WTC11 (cell line): ENCODE measurements around the gene MRAS.

Experiments used
- ATF6 ChIP-seq: sonication (generic); formaldehyde crosslinking; IDR thresholded peaks from 2 replicates; pipeline ENCODE4 v1.8.1; 2023; ENCODE audit warnings: mild to moderate bottlenecking, missing genetic modification reagents
- CBFB ChIP-seq: sonication (generic); formaldehyde crosslinking; IDR thresholded peaks from 2 replicates; pipeline ENCODE4 v1.8.1; 2022; ENCODE audit warnings: mild to moderate bottlenecking, low read depth, missing genetic modification reagents
- CREM ChIP-seq: sonication (generic); formaldehyde crosslinking; IDR thresholded peaks from 2 replicates; pipeline ENCODE4 v1.8.1; 2022; ENCODE audit warnings: mild to moderate bottlenecking, missing genetic modification reagents, moderate library complexity
- CTCF ChIP-seq: fragments of 200-600 bp; IDR thresholded peaks from 2 replicates; pipeline ENCODE4 v1.8.0; 2022; ENCODE audit warnings: antibody characterized with exemption
- ESRRA ChIP-seq: sonication (generic); formaldehyde crosslinking; IDR thresholded peaks from 2 replicates; pipeline ENCODE4 v1.8.1; 2022; ENCODE audit warnings: mild to moderate bottlenecking, missing genetic modification reagents, borderline replicate concordance
- SP1 ChIP-seq: sonication (generic); formaldehyde crosslinking; conservative IDR thresholded peaks from 2 replicates; pipeline ENCODE4 v1.8.1; 2022; ENCODE audit warnings: missing genetic modification reagents
- USF2 ChIP-seq: sonication (generic); formaldehyde crosslinking; IDR thresholded peaks from 2 replicates; pipeline ENCODE4 v1.8.1; 2023; ENCODE audit warnings: mild to moderate bottlenecking, missing genetic modification reagents, moderate library complexity
- ZNF121 ChIP-seq: sonication (generic); formaldehyde crosslinking; IDR thresholded peaks from 2 replicates; pipeline ENCODE4 v1.8.0; 2023; ENCODE audit warnings: missing genetic modification reagents
- TF ChIP-seq, protein P1 (sequence below): sonication (generic); formaldehyde crosslinking; IDR thresholded peaks from 2 replicates; pipeline ENCODE4 v1.8.0; 2022; ENCODE audit warnings: missing genetic modification reagents
- TF ChIP-seq, protein P2 (sequence below): sonication (generic); formaldehyde crosslinking; IDR thresholded peaks from 2 replicates; pipeline ENCODE4 v1.8.0; 2022; ENCODE audit warnings: mild to moderate bottlenecking, missing genetic modification reagents

DNA sequence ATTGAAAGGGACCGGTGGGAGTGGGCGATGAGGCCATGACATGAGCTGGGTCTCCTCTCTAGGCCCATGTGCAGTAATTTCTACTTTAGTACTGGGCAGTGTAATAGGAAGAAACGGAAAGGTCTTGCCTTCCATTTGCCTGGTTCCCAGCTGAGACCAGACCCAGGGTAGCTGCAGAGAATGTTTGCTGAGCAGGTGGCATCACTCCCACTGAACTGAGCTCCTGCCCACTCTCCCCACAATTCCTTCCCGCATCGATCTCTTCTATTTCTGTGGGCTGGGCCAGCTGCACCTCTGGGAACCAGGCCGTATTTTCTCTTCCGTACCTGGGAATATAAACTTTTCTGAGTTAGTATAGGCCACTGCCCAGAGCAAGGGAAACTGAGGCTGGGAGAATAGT lies 101.8 kb downstream of the MRAS start:
- TF ChIP-seq CTCF (no peak), SP1 (CRISPR knock-in tag) (no peak), USF2 (CRISPR knock-in tag) (no peak), ZNF121 (CRISPR knock-in tag) (no peak), CREM (CRISPR knock-in tag) (no peak), CBFB (CRISPR knock-in tag) (no peak), ATF6 (CRISPR knock-in tag) (no peak), ESRRA (CRISPR knock-in tag) (no peak)
- TF ChIP-seq, protein P1, sequence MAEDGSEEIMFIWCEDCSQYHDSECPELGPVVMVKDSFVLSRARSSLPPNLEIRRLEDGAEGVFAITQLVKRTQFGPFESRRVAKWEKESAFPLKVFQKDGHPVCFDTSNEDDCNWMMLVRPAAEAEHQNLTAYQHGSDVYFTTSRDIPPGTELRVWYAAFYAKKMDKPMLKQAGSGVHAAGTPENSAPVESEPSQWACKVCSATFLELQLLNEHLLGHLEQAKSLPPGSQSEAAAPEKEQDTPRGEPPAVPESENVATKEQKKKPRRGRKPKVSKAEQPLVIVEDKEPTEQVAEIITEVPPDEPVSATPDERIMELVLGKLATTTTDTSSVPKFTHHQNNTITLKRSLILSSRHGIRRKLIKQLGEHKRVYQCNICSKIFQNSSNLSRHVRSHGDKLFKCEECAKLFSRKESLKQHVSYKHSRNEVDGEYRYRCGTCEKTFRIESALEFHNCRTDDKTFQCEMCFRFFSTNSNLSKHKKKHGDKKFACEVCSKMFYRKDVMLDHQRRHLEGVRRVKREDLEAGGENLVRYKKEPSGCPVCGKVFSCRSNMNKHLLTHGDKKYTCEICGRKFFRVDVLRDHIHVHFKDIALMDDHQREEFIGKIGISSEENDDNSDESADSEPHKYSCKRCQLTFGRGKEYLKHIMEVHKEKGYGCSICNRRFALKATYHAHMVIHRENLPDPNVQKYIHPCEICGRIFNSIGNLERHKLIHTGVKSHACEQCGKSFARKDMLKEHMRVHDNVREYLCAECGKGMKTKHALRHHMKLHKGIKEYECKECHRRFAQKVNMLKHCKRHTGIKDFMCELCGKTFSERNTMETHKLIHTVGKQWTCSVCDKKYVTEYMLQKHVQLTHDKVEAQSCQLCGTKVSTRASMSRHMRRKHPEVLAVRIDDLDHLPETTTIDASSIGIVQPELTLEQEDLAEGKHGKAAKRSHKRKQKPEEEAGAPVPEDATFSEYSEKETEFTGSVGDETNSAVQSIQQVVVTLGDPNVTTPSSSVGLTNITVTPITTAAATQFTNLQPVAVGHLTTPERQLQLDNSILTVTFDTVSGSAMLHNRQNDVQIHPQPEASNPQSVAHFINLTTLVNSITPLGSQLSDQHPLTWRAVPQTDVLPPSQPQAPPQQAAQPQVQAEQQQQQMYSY (CRISPR knock-in tag) = no peak
- TF ChIP-seq, protein P2, sequence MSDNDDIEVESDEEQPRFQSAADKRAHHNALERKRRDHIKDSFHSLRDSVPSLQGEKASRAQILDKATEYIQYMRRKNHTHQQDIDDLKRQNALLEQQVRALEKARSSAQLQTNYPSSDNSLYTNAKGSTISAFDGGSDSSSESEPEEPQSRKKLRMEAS (CRISPR knock-in tag) = no peak
